ENCODE measurements around the gene ZNF570. TPM values are rescaled to one million over a fixed set of nuclear protein-coding genes. Genes with fewer than 3 reads are reported as not detected.

The ZNF570 gene
- total and polyA plus RNA-seq, 9 of the 15 experiments (the other 6 are each of a cell fraction or from before 2014, with no cell fraction given): 0.09 to 0.95 (median 0.38) TPM

GRCh38 chr19:37492213-37492612, 23.1 kb downstream of the ZNF570 start:
- Histone ChIP-seq H3K27ac (ENCODE audit: extremely low read depth, low read depth, low read length) (no peak overlapping the region), H3K9me3 (replicated peaks; ENCODE audit: control insufficient read depth, insufficient read depth, low read depth, low read length) (no peaks in the 10 kb centered on the region; the same call in 1 of the 2 replicates), H3K36me3 (ENCODE audit: control insufficient read depth, insufficient read depth, low read length) (no peaks in the 10 kb centered on the region), H3K4me2 (ENCODE audit: insufficient read depth, low read length) (no peak overlapping the region), H3K27me3 (ENCODE audit: control insufficient read depth in 2 of 2, insufficient read depth in 2 of 2, low read length in 2 of 2) (no peaks in the 10 kb centered on the region), H4K20me1 (replicated peaks; ENCODE audit: control insufficient read depth, insufficient read depth, low read length) (no peaks in the 10 kb centered on the region), H3K79me2 (ENCODE audit: control insufficient read depth, insufficient read depth, low read length) (no peaks in the 10 kb centered on the region), H2AFZ (ENCODE audit: low read depth, low read length) (no peak overlapping the region), H3K9ac (ENCODE audit: insufficient read depth in 1 of 2, low read depth in 2 of 2, low read length in 2 of 2) (no peak overlapping the region), H3K4me3 (no peak overlapping the region), H3K4me1 (replicated peaks in 1 of 2; ENCODE audit: control insufficient read depth in 2 of 2, insufficient read depth in 2 of 2, low read length in 2 of 2) (no peaks in the 10 kb centered on the region), H3K9me1 (ENCODE audit: control insufficient read depth, insufficient read depth, low read length) (no peaks in the 10 kb centered on the region)
- WGBS (ENCODE audit: insufficient coverage, low coverage, missing lambda C conversion rate): 0% methylated on average over 3 of the region's 3 CpGs
- DNase-seq (ENCODE audit: extremely low read depth in 1 of 4, low spot score in 3 of 4): no peak
- BruUV-seq (replicated peaks): no TSS peak
- intact Hi-C loops (cut with micrococcal nuclease) (no loop called here), in situ Hi-C loops (cut with MboI) (no loop called here)
- no peak for FAIRE-seq
- no peak for TF ChIP-seq NCOA6 (IDR thresholded peaks at IDR 0.05)
- no peak for TF ChIP-seq ERF (CRISPR knock-in tag; IDR thresholded peaks at IDR 0.05)
- no peak for TF ChIP-seq ZNF764 (CRISPR knock-in tag; IDR thresholded peaks at IDR 0.05; ENCODE audit: low read depth)
- TF ChIP-seq ZZZ3 (IDR thresholded peaks at IDR 0.05): no peak
- TF ChIP-seq NCOR1 (IDR thresholded peaks at IDR 0.05): no peak
- TF ChIP-seq E2F5 (CRISPR knock-in tag; IDR thresholded peaks at IDR 0.05): no peak
- TF ChIP-seq RBBP5 (IDR thresholded peaks at IDR 0.05; ENCODE audit: borderline replicate concordance, insufficient read depth, low read length, poor library complexity, severe bottlenecking): no peak
- TF ChIP-seq ZNF398 (CRISPR knock-in tag; IDR thresholded peaks at IDR 0.05): no peak
- no peak for TF ChIP-seq RBFOX2 (IDR thresholded peaks at IDR 0.05; ENCODE audit: low read depth, low read length)
- no peak for TF ChIP-seq TEAD1 (CRISPR knock-in tag; IDR thresholded peaks at IDR 0.05)
- TF ChIP-seq ZNF561 (CRISPR knock-in tag; conservative IDR thresholded peaks at IDR 0.05): no peak
- no peak for TF ChIP-seq ETV5 (CRISPR knock-in tag; IDR thresholded peaks at IDR 0.05; ENCODE audit: low read depth)
- no peak for TF ChIP-seq POLR2G (IDR thresholded peaks at IDR 0.05; ENCODE audit: low read depth, low read length)
- no peak for TF ChIP-seq CEBPZ (IDR thresholded peaks at IDR 0.05; ENCODE audit: borderline replicate concordance, low read depth, low read length)
- no peak for TF ChIP-seq ZBED1 (IDR thresholded peaks at IDR 0.05)
- TF ChIP-seq DMBX1 (CRISPR knock-in tag; IDR thresholded peaks at IDR 0.05; ENCODE audit: borderline replicate concordance): no peak
- ChIA-PET CTCF (ENCODE audit: low intra/inter-chr PET ratio) (no interaction called here), POLR2A (no interaction called here)
- ATAC-seq: no peak
